A549 treated with AZD2906 at 1 μM for 4 hours (cell line): ENCODE measurements around the gene OR52H1. TPM values are rescaled to one million over a fixed set of nuclear protein-coding genes. Genes with fewer than 3 reads are reported as not detected.

Experiments used
- total RNA-seq: library from RNA; stranded (reverse); fragments of 200-300 nt; extraction: Qiagen RNA extraction; gene quantifications from 5 replicates; pipeline ENCODE4 v1.2.3, GENCODE V29; 2022

The OR52H1 gene
- not detected in 5 replicates for total RNA-seq

GRCh38 chr11:5548440-5548839 lies at the start of gene OR52H1:
OR52H1 (minus strand) TSS chr11:5548540; CDS start chr11:5545505, 3,035 bp downstream.

GRCh38 chr11:5596607-5597201 lies 48.4 kb upstream of the OR52H1 start, which contains the start of gene TRIM6:
TRIM6 (plus strand) TSS chr11:5596637; CDS start chr11:5596898, 261 bp downstream.

DNA sequence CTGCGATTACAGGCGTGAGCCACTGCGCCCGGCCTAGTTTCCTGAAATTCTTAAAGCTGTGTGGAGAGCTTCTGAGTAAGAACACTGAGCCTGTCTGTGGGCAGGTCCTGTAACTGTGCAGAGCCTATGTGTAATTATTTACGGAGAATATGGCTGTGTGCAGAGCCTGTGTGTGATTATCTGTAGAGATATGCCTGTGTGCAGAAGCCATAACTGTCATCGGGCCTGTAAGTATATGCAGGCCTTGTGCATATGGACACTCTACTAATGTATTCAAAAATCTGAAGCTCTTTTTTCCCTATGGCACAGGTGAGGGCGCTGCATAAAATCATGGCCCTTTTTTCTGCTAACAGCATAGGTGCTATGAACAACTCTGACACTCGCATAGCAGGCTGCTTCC lies 32.2 kb upstream of the OR52H1 start, which contains the start of gene OR52B6:
OR52B6 (plus strand) TSS at position 301 of the 400 bp plus-strand sequence; CDS start at position 301, 0 bp downstream.

DNA sequence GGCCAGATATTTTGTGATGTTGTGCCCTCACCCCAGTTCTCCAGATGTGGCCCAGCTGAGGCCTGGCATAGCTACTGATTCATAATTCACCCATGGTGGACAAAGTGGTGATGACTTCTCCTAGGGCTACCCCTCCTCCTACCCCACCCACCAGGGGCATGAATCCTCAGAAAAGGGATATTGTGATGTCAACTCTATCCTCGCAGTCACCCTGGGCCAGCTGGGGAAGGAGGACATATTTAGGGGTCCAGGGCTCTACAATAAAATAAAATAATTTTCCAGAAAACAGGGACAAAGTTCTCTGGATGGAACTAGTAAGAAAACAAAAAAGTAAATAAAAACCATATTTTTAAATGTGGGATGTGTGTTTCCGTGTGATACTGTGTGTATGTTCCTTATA lies 31.7 kb downstream of the OR52H1 start, which contains the start of gene UBQLNL:
UBQLNL (minus strand) TSS at position 101 of the 400 bp plus-strand sequence. CDS start 258 bp downstream, outside the sequence.

DNA sequence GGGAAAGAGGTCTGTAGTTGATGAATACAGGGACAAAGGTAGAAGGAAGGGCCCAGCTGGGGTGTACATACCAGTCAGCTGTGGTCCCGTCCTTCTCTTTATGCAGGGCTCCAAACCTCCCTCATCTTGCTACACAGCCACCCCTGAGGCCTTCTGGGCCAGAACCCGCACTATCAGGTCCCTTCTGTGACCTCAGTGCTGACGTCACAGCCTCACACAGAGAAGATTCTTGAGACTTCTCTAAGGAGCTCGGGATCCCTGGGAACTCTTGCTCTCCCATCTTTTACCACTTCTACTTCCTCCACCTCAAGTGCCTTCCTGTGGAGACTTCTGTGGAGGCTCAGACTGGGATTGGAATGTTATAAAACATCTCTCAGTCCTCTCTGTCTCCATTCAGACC lies 38.5 kb downstream of the OR52H1 start, which contains the start of gene UBQLN3:
UBQLN3 (minus strand) TSS at position 155 of the 400 bp plus-strand sequence. CDS start 399 bp downstream, outside the sequence.

Other genes with a start within 250 kb of the OR52H1 start
- not detected in 5 replicates for gene OR51B4, start 246.6 kb downstream of the OR52H1 start, total RNA-seq
- gene OR51B2, start 224.2 kb downstream of the OR52H1 start, total RNA-seq: not detected in 5 replicates
- not detected in 5 replicates for gene OR51B5, start 205.0 kb downstream of the OR52H1 start, total RNA-seq
- not detected in 5 replicates for gene OR51B6, start 197.0 kb downstream of the OR52H1 start, total RNA-seq
- gene OR51M1, start 164.7 kb downstream of the OR52H1 start, total RNA-seq: not detected in 5 replicates
- gene OR51Q1, start 126.4 kb downstream of the OR52H1 start, total RNA-seq: not detected in 5 replicates
- not detected in 5 replicates for gene OR51I1, start 107.0 kb downstream of the OR52H1 start, total RNA-seq
- gene OR51I2, start 99.2 kb downstream of the OR52H1 start, total RNA-seq: not detected in 5 replicates
- gene OR52D1, start 59.9 kb downstream of the OR52H1 start, total RNA-seq: not detected in 5 replicates
- gene UBQLN3, start 38.6 kb downstream of the OR52H1 start, total RNA-seq: not detected in 5 replicates
- gene UBQLNL, start 31.8 kb downstream of the OR52H1 start, total RNA-seq: 0.02 TPM in 1 of 5 replicates, not detected in the others
- not detected in 5 replicates for gene OR52B6, start 32.3 kb upstream of the OR52H1 start, total RNA-seq
- gene TRIM6, start 48.1 kb upstream of the OR52H1 start, total RNA-seq: 6.9 to 8.3 TPM (median 7.6 TPM) in 5 replicates
- 2.3 to 3.6 TPM (median 2.9 TPM) in 5 replicates for gene TRIM34, start 76.5 kb upstream of the OR52H1 start, total RNA-seq
- gene TRIM5, start 136.5 kb upstream of the OR52H1 start, total RNA-seq: 8.6 to 11.8 TPM (median 9.6 TPM) in 5 replicates
- gene TRIM22, start 141.2 kb upstream of the OR52H1 start, total RNA-seq: 0.60 to 1.8 TPM (median 1.1 TPM) in 5 replicates
- not detected in 5 replicates for gene OR56B1, start 187.9 kb upstream of the OR52H1 start, total RNA-seq
- gene OR52N4, start 205.7 kb upstream of the OR52H1 start, total RNA-seq: not detected in 5 replicates
- gene OR52N5, start 234.8 kb upstream of the OR52H1 start, total RNA-seq: not detected in 5 replicates
- not detected in 5 replicates for gene OR52N1, start 242.7 kb upstream of the OR52H1 start, total RNA-seq